Sigmoid colon (tissue), 4 donors: ENCODE measurements around the gene TTC33.

Experiments used
- EP300 ChIP-seq, 4 donors: sonication (generic); formaldehyde crosslinking; IDR thresholded peaks; one replicate each; pipeline ENCODE4 v1.6.1; 2017; ENCODE audit warnings: antibody characterized with exemption in 4 of 4
- TF ChIP-seq, protein P1 (sequence below), 4 experiments: fragments of 450-650 bp in 3 of 4; fragments of 200-600 bp in 1 of 4; IDR thresholded peaks; one replicate each; pipeline ENCODE4 v1.5.1; 2016 to 2019; ENCODE audit warnings: antibody characterized with exemption in 4 of 4, mild to moderate bottlenecking in 3 of 4, moderate library complexity in 2 of 4

DNA sequence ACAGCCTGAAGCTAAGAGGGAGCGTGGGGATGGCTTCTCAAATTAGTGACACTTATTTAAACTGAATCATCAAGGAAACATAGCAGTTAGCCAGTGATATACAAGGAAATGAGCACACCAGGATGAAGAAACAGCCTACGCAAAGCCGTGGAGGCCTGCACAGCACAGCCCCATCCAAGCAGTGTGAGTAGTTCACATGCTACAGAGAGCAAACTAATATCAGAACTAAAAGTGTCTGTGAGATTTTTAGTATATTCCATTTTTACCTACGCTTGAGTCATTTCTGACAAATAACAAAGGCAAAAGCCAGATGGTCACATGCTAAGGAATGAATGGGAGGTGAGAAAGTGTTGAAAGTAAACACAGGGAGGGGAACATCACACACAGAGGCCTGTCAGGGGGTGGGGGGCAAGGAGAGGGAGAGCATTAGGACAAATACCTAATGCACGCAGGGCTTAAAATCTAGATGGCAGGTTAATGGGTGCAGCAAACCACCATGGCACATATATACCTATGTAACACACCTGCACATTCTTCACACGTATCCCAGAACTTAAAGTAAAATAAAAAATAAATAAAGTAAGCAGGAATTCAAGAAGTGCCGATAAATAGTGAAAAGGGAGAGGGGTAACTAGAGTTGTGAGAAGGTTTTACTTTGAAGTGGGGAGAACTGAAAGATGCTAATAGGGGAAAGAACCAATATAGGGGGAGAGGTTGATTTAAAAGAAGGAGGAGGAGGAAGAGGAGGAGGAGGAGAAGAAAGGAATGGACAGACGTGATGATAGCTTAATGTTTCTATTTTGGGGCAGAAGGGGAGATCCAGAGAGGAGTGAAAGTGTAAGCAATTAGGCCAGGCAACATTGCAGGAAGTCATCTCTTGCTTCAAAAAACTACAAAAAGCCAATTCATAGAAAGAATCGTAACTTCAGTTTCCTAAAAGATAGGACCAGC lies 177.0 kb downstream of the TTC33 start:
- TF ChIP-seq, protein P1, sequence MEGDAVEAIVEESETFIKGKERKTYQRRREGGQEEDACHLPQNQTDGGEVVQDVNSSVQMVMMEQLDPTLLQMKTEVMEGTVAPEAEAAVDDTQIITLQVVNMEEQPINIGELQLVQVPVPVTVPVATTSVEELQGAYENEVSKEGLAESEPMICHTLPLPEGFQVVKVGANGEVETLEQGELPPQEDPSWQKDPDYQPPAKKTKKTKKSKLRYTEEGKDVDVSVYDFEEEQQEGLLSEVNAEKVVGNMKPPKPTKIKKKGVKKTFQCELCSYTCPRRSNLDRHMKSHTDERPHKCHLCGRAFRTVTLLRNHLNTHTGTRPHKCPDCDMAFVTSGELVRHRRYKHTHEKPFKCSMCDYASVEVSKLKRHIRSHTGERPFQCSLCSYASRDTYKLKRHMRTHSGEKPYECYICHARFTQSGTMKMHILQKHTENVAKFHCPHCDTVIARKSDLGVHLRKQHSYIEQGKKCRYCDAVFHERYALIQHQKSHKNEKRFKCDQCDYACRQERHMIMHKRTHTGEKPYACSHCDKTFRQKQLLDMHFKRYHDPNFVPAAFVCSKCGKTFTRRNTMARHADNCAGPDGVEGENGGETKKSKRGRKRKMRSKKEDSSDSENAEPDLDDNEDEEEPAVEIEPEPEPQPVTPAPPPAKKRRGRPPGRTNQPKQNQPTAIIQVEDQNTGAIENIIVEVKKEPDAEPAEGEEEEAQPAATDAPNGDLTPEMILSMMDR (IDR thresholded peaks at IDR 0.05) = no peak
- TF ChIP-seq EP300 (IDR thresholded peaks at IDR 0.05) = no peak
